Neural cell (in vitro differentiated cells): ENCODE results near the gene C12orf42.

Experiments
- EP300 ChIP-seq: fragments of 450-650 bp; conservative IDR thresholded peaks from 2 replicates; pipeline ENCODE4 v1.6.1; 2014; ENCODE audit warnings: antibody characterized with exemption, mild to moderate bottlenecking, moderate library complexity; ENCODE audit not compliant: poor library complexity, severe bottlenecking
- EZH2 ChIP-seq: fragments of 200-600, 300-800 bp; shearing (Covaris generic), sonication (generic); IDR thresholded peaks from 2 replicates; pipeline ENCODE4 v1.6.1; 2014; ENCODE audit warnings: antibody characterized with exemption, low read length, borderline replicate concordance, mild to moderate bottlenecking; ENCODE audit not compliant: insufficient read depth, poor library complexity, severe bottlenecking
- RAD21 ChIP-seq: fragments of 450-650 bp; conservative IDR thresholded peaks from 2 replicates; pipeline ENCODE4 v1.6.1; 2014; ENCODE audit warnings: antibody characterized with exemption, mild to moderate bottlenecking, moderate library complexity
- REST ChIP-seq: IDR thresholded peaks from 2 replicates; pipeline ENCODE4 v1.6.1; 2012; ENCODE audit warnings: borderline replicate concordance
- SMC3 ChIP-seq: fragments of 450-650 bp; conservative IDR thresholded peaks from 2 replicates; pipeline ENCODE4 v1.6.1; 2014; ENCODE audit warnings: antibody characterized with exemption, mild to moderate bottlenecking, moderate library complexity; ENCODE audit not compliant: poor library complexity
- TF ChIP-seq, protein P1 (sequence below): fragments of 450-650 bp; IDR thresholded peaks from 2 replicates; pipeline ENCODE4 v1.5.1; 2014; ENCODE audit warnings: antibody characterized with exemption, mild to moderate bottlenecking, moderate library complexity; ENCODE audit not compliant: poor library complexity, severe bottlenecking

DNA sequence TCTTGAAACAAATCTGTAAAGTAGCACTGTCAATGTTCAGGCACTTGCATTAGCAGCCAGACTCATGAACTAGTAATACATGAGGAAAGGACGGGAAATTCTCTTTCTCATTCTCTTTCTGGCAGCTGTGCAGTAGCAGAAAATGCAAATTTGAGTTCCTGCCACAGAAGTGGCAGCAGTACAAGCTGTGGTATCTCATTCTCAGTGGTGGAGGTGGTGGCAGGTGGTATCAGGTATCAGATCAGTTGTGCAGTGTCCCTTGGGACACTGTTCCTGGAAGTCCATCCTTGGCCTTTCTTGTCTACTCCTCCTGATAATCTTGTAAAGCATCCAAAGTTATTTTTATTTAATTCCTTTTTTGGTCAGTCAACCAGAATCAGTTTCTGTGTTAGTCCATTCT is 103.0 kb downstream of the C12orf42 start:
- no peak for TF ChIP-seq RAD21
- TF ChIP-seq, protein P1, sequence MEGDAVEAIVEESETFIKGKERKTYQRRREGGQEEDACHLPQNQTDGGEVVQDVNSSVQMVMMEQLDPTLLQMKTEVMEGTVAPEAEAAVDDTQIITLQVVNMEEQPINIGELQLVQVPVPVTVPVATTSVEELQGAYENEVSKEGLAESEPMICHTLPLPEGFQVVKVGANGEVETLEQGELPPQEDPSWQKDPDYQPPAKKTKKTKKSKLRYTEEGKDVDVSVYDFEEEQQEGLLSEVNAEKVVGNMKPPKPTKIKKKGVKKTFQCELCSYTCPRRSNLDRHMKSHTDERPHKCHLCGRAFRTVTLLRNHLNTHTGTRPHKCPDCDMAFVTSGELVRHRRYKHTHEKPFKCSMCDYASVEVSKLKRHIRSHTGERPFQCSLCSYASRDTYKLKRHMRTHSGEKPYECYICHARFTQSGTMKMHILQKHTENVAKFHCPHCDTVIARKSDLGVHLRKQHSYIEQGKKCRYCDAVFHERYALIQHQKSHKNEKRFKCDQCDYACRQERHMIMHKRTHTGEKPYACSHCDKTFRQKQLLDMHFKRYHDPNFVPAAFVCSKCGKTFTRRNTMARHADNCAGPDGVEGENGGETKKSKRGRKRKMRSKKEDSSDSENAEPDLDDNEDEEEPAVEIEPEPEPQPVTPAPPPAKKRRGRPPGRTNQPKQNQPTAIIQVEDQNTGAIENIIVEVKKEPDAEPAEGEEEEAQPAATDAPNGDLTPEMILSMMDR: no peak
- TF ChIP-seq REST: no peak
- no peak for TF ChIP-seq SMC3
- TF ChIP-seq EZH2: no peak
- no peak for TF ChIP-seq EP300
